GM12891 (cell line): Measurements from ENCODE around the gene KRTCAP2.

ENCODE experiments used
- POLR2A ChIP-seq: IDR thresholded peaks from 2 replicates; pipeline ENCODE4 v1.6.1; 2011; ENCODE audit warnings: low read depth, low read length, control low read depth
- TAF1 ChIP-seq: IDR thresholded peaks from 2 replicates; pipeline ENCODE4 v1.6.1; 2011; ENCODE audit warnings: low read depth, low read length, control low read depth

DNA sequence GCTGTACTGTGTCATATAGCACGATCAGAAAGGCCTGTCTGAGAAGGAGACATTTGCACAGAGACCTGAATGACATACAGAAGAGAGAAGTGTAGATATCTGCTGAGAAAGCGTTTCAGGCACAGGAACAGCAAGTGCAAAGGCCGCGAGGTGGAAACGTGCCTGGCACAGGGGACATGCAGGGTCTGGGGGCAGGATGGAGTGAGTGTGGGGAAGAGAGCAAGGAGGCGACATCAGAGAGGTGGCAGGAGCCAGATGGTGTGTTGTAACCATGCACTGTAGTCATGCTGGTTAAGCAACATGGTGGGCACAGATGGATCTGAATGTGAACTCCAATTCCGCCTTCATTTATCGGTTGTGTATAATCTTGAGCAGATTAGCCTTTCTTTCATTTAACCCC, 13.0 kb downstream of the KRTCAP2 start:
- TF ChIP-seq TAF1 (no peak), POLR2A (no peak)
